Neural cell (in vitro differentiated cells): Measurements from ENCODE around the gene CBX3. TPM values are rescaled to one million over a fixed set of nuclear protein-coding genes. Genes with fewer than 3 reads are reported as not detected.
"Not testable (repeated sequence)": the region's sequence is repeated elsewhere in the genome, so short reads cannot be mapped to it uniquely, and the experiment has no call there.

ENCODE experiments used
- H2AFZ ChIP-seq: fragments of 200-600, 300-800 bp; sonication (generic), shearing (Covaris generic); 2 replicates; pipeline ENCODE4 v1.6.0; 2014; ENCODE audit warnings: low read depth, mild to moderate bottlenecking, antibody characterized with exemption, low read length, moderate library complexity
- H3F3A ChIP-seq: fragments of 200-600 bp; shearing (Covaris generic); 2 replicates; pipeline ENCODE4 v1.6.1; 2016; ENCODE audit warnings: mild to moderate bottlenecking, moderate library complexity, mixed read lengths, antibody characterized with exemption, low read length; ENCODE audit not compliant: insufficient read depth, poor library complexity, severe bottlenecking
- H3K27ac ChIP-seq: fragments of 200-600, 300-800 bp; sonication (generic), shearing (Covaris generic); 2 replicates; pipeline ENCODE4 v1.5.1; 2014; ENCODE audit warnings: mild to moderate bottlenecking, low read length, moderate library complexity
- H3K27me3 ChIP-seq: fragments of 300-800, 200-600 bp; sonication (generic), shearing (Covaris generic); 2 replicates; pipeline ENCODE4 v1.6.0; 2014; ENCODE audit warnings: mild to moderate bottlenecking, low read depth, low read length, moderate library complexity; ENCODE audit not compliant: insufficient read depth
- H3K36me3 ChIP-seq: fragments of 300-800, 200-600 bp; sonication (generic), shearing (Covaris generic); 2 replicates; pipeline ENCODE4 v1.5.1; 2014; ENCODE audit warnings: mild to moderate bottlenecking, antibody characterized with exemption, low read length, moderate library complexity; ENCODE audit not compliant: insufficient read depth
- H3K4me2 ChIP-seq: fragments of 300-800, 200-600 bp; sonication (generic), shearing (Covaris generic); 2 replicates; pipeline ENCODE4 v1.6.0; 2014; ENCODE audit warnings: mild to moderate bottlenecking, low read length
- H3K4me3 ChIP-seq: fragments of 300-800, 200-600 bp; sonication (generic), shearing (Covaris generic); 2 replicates; pipeline ENCODE4 v1.5.1; 2014; ENCODE audit warnings: mild to moderate bottlenecking, low read length, moderate library complexity
- H3K79me2 ChIP-seq: fragments of 200-600 bp; shearing (Covaris generic); replicated peaks from 2 replicates; pipeline ENCODE4 v1.6.0; 2014; ENCODE audit warnings: mild to moderate bottlenecking, low read length, moderate library complexity; ENCODE audit not compliant: insufficient read depth
- H3K9ac ChIP-seq: fragments of 300-800, 200-600 bp; sonication (generic), shearing (Covaris generic); 2 replicates; pipeline ENCODE4 v1.6.1; 2016; ENCODE audit warnings: mild to moderate bottlenecking, low read length, mixed read lengths
- H3K9me2 ChIP-seq: fragments of 200-600 bp; shearing (Covaris generic); 2 replicates; pipeline ENCODE4 v1.6.1; 2016; ENCODE audit warnings: mild to moderate bottlenecking, low read length, mixed read lengths; ENCODE audit not compliant: insufficient read depth
- H3K9me3 ChIP-seq: fragments of 200-600, 300-800 bp; sonication (generic), shearing (Covaris generic); 2 replicates; pipeline ENCODE4 v1.6.1; 2016; ENCODE audit warnings: mild to moderate bottlenecking, mixed run types, low read length, moderate library complexity, mixed read lengths
- H4K20me1 ChIP-seq: fragments of 200-600 bp; shearing (Covaris generic); 2 replicates; pipeline ENCODE4 v1.6.1; 2016; ENCODE audit warnings: mild to moderate bottlenecking, mixed run types; ENCODE audit not compliant: insufficient read depth
- EP300 ChIP-seq: fragments of 450-650 bp; conservative IDR thresholded peaks from 2 replicates; pipeline ENCODE4 v1.6.1; 2014; ENCODE audit warnings: antibody characterized with exemption, mild to moderate bottlenecking, moderate library complexity; ENCODE audit not compliant: poor library complexity, severe bottlenecking
- EZH2 ChIP-seq: fragments of 200-600, 300-800 bp; shearing (Covaris generic), sonication (generic); IDR thresholded peaks from 2 replicates; pipeline ENCODE4 v1.6.1; 2014; ENCODE audit warnings: antibody characterized with exemption, low read length, borderline replicate concordance, mild to moderate bottlenecking; ENCODE audit not compliant: insufficient read depth, poor library complexity, severe bottlenecking
- MXI1 ChIP-seq: fragments of 450-650 bp; conservative IDR thresholded peaks from 2 replicates; pipeline ENCODE4 v1.6.1; 2014; ENCODE audit warnings: antibody characterized with exemption, mild to moderate bottlenecking; ENCODE audit not compliant: poor library complexity, severe bottlenecking
- POLR2AphosphoS5 ChIP-seq: IDR thresholded peaks from 2 replicates; pipeline ENCODE4 v1.6.1; 2012
- RAD21 ChIP-seq: fragments of 450-650 bp; conservative IDR thresholded peaks from 2 replicates; pipeline ENCODE4 v1.6.1; 2014; ENCODE audit warnings: antibody characterized with exemption, mild to moderate bottlenecking, moderate library complexity
- SMC3 ChIP-seq: fragments of 450-650 bp; conservative IDR thresholded peaks from 2 replicates; pipeline ENCODE4 v1.6.1; 2014; ENCODE audit warnings: antibody characterized with exemption, mild to moderate bottlenecking, moderate library complexity; ENCODE audit not compliant: poor library complexity
- TAF1 ChIP-seq: IDR thresholded peaks from 2 replicates; pipeline ENCODE4 v1.6.1; 2012; ENCODE audit warnings: low read depth
- polyA plus RNA-seq: library from polyadenylated mRNA; depleted of rRNA; stranded (reverse); fragments of >200 nt; gene quantifications from 2 replicates; pipeline ENCODE4 v1.2.3, GENCODE V29; 2014
- TF ChIP-seq, protein P1 (sequence below): fragments of 450-650 bp; IDR thresholded peaks from 2 replicates; pipeline ENCODE4 v1.5.1; 2014; ENCODE audit warnings: antibody characterized with exemption, mild to moderate bottlenecking, moderate library complexity; ENCODE audit not compliant: poor library complexity, severe bottlenecking
- TF ChIP-seq, protein P2 (sequence below): IDR thresholded peaks from 2 replicates; pipeline ENCODE4 v1.6.1; 2012; ENCODE audit warnings: borderline replicate concordance

Gene CBX3
- polyA plus RNA-seq, 1 donor from 2014 or later: 598 TPM

DNA sequence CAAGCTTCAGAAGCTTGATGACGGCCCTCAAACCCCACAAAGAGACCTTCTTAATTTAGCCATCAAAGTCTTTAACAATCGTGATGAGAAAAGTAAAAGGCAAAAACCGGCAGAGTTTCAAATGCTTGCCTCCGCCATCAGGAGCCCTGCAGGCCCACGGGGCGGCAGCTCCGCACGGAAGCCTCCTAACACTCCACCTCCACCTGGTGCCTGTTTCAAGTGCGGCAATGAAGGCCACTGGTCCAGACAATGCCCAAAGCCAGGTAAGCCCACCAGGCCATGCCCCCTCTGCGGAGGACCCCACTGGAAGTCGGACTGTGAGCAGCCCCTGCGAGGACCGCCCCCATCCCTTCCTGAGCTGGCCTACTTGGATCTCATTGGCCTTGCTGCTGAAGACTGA, 43.6 kb downstream of the CBX3 start:
- Histone ChIP-seq H3K27me3 (no peaks in the 10 kb centered on the region), H3K27ac (no peak overlapping the region), H3K4me3 (no peak overlapping the region), H3K4me2 (no peak overlapping the region), H3K9me3 (no peaks in the 10 kb centered on the region), H3K9ac (no peak overlapping the region), H2AFZ (no peak overlapping the region), H4K20me1 (no peaks in the 10 kb centered on the region), H3K9me2 (no peaks in the 10 kb centered on the region), H3K36me3 (no peaks in the 10 kb centered on the region), H3F3A (no peaks in the 10 kb centered on the region), H3K79me2 (no peaks in the 10 kb centered on the region)
- TF ChIP-seq MXI1 (no peak), TAF1 (no peak), EZH2 (no peak), SMC3 (no peak), RAD21 (no peak), POLR2AphosphoS5 (no peak), EP300 (no peak)
- TF ChIP-seq, protein P1, sequence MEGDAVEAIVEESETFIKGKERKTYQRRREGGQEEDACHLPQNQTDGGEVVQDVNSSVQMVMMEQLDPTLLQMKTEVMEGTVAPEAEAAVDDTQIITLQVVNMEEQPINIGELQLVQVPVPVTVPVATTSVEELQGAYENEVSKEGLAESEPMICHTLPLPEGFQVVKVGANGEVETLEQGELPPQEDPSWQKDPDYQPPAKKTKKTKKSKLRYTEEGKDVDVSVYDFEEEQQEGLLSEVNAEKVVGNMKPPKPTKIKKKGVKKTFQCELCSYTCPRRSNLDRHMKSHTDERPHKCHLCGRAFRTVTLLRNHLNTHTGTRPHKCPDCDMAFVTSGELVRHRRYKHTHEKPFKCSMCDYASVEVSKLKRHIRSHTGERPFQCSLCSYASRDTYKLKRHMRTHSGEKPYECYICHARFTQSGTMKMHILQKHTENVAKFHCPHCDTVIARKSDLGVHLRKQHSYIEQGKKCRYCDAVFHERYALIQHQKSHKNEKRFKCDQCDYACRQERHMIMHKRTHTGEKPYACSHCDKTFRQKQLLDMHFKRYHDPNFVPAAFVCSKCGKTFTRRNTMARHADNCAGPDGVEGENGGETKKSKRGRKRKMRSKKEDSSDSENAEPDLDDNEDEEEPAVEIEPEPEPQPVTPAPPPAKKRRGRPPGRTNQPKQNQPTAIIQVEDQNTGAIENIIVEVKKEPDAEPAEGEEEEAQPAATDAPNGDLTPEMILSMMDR: no peak
- TF ChIP-seq, protein P2, sequence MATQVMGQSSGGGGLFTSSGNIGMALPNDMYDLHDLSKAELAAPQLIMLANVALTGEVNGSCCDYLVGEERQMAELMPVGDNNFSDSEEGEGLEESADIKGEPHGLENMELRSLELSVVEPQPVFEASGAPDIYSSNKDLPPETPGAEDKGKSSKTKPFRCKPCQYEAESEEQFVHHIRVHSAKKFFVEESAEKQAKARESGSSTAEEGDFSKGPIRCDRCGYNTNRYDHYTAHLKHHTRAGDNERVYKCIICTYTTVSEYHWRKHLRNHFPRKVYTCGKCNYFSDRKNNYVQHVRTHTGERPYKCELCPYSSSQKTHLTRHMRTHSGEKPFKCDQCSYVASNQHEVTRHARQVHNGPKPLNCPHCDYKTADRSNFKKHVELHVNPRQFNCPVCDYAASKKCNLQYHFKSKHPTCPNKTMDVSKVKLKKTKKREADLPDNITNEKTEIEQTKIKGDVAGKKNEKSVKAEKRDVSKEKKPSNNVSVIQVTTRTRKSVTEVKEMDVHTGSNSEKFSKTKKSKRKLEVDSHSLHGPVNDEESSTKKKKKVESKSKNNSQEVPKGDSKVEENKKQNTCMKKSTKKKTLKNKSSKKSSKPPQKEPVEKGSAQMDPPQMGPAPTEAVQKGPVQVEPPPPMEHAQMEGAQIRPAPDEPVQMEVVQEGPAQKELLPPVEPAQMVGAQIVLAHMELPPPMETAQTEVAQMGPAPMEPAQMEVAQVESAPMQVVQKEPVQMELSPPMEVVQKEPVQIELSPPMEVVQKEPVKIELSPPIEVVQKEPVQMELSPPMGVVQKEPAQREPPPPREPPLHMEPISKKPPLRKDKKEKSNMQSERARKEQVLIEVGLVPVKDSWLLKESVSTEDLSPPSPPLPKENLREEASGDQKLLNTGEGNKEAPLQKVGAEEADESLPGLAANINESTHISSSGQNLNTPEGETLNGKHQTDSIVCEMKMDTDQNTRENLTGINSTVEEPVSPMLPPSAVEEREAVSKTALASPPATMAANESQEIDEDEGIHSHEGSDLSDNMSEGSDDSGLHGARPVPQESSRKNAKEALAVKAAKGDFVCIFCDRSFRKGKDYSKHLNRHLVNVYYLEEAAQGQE: no peak

DNA sequence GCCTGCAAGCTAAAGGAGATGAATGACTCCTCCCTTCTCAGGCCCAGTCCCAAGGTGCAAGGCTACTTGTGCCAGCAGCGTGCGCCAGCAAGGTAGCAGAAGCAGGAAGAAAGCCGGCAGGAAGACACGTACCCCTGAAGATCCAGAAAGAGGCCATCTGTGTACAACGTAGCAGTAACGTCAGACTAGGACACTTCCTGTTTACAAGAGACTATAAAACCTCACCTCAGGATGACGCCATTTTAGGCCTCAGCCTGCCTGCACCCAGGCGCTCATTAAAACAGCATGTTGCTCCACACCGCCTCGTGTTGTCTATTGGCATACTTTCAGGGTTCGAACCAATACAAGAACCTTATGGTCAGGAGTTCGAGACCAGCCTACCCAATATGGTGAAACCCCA, 48.7 kb downstream of the CBX3 start:
- Histone ChIP-seq H3F3A (no peaks in the 10 kb centered on the region), H2AFZ (no peak overlapping the region), H3K9me3 (no peaks in the 10 kb centered on the region), H3K27ac (no peak overlapping the region), H3K36me3 (no peaks in the 10 kb centered on the region), H3K4me2 (no peak overlapping the region), H3K27me3 (no peaks in the 10 kb centered on the region), H3K9me2 (no peaks in the 10 kb centered on the region), H3K4me3 (no peak overlapping the region), H4K20me1 (no peaks in the 10 kb centered on the region), H3K9ac (no peak overlapping the region), H3K79me2 (no peaks in the 10 kb centered on the region)
- TF ChIP-seq, protein P2: no peak
- TF ChIP-seq MXI1 (no peak), TAF1 (no peak), POLR2AphosphoS5 (no peak), EP300 (no peak), RAD21 (no peak), SMC3 (no peak), EZH2 (no peak)
- TF ChIP-seq, protein P1: no peak

DNA sequence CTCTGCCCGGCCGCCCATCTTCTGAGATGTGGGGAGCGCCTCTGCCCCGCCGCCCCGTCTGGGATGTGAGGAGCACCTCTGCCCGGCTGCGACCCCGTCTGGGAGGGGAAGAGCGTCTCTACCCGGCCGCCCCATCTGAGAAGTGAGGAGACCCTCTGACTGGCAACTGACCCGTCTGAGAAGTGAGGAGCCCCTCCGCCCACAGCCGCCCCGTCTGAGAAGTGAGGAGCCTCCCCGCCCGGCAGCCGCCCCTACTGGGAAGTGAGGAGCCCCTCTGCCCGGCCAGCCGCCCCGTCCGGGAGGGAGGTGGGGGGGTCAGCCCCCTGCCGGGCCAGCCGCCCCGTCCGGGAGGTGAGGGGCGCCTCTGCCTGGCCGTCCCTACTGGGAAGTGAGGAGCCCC, 60.3 kb downstream of the CBX3 start:
- not testable (repeated sequence) for H4K20me1 ChIP-seq, H3F3A ChIP-seq, H3K9me2 ChIP-seq, H3K9ac ChIP-seq, H2AFZ ChIP-seq, H3K4me2 ChIP-seq, H3K27ac ChIP-seq, H3K79me2 ChIP-seq, H3K36me3 ChIP-seq, H3K4me3 ChIP-seq, H3K27me3 ChIP-seq, H3K9me3 ChIP-seq
